Body of pancreas (tissue), 4 donors: ENCODE data around the gene SKAP1. TPM values are rescaled to one million over a fixed set of nuclear protein-coding genes. Genes with fewer than 3 reads are reported as not detected.

Experiments used
- ATAC-seq: fragments of 150-250 bp; one replicate; pipeline ENCODE4 v1.9.1; 2016
- DNase-seq, 4 donors: peaks; one replicate each; pipeline ENCODE4 v3.0.0-alpha.2; 2019
- H3K27ac ChIP-seq, 4 donors: fragments of 200-600 bp; sonication (generic); 1 replicate in 3 of 4; 2 replicates in 1 of 4; pipeline versions ENCODE4 v1.5.1 to v1.6.1; 2016 to 2019; ENCODE audit warnings: mild to moderate bottlenecking in 1 of 4, mixed read lengths in 1 of 4, moderate library complexity in 1 of 4
- H3K27me3 ChIP-seq, 2 donors: fragments of 200-600 bp; sonication (generic); one replicate each; pipeline ENCODE4 v1.6.0; 2016; ENCODE audit warnings: mild to moderate bottlenecking in 1 of 2
- H3K36me3 ChIP-seq, 2 donors: fragments of 200-600 bp; sonication (generic); replicated peaks in 1 of 2; 2 replicates each; pipeline ENCODE4 v1.5.1; 2016; ENCODE audit warnings: low read depth in 2 of 2; ENCODE audit not compliant: insufficient read depth in 1 of 2
- H3K4me1 ChIP-seq: fragments of 200-600 bp; sonication (generic); one replicate; pipeline ENCODE4 v1.6.0; 2016
- H3K4me3 ChIP-seq, 2 donors: fragments of 200-600 bp; sonication (generic); 1 replicate in 1 of 2; 2 replicates in 1 of 2; pipeline ENCODE4 v1.5.1; 2016 to 2019
- H3K9me3 ChIP-seq, 3 donors: fragments of 200-600 bp; sonication (generic); 1 replicate in 2 of 3; 2 replicates in 1 of 3; pipeline ENCODE4 v1.5.1; 2016
- POLR2A ChIP-seq, 3 donors: fragments of 450-650 bp; IDR thresholded peaks; one replicate each; pipeline ENCODE4 v1.6.1; 2016; ENCODE audit warnings: antibody characterized with exemption in 3 of 3, mild to moderate bottlenecking in 2 of 3
- WGBS, 2 donors: methylation state at CpG; one replicate each; pipeline ENCODE4 v1.1.5; 2017; 5-methylcytosine and 5-hydroxymethylcytosine counted together
- intact Hi-C: fragments of 100-400 bp; cut with DNase I; formaldehyde crosslinking; loops from one replicate; pipeline ENCODE4 v1.15.1; 2023
- total RNA-seq, 2 donors: library from RNA; depleted of rRNA; stranded (reverse); fragments of >200 nt; gene quantifications; one replicate each; pipeline ENCODE4 v1.1.0, GENCODE V29; 2016
- TF ChIP-seq, protein P1 (sequence below), 7 experiments: fragments of 450-650 bp in 4 of 7; fragments of 200-600 bp in 3 of 7; sonication (generic) in 3 of 7; IDR thresholded peaks; one replicate each; pipeline ENCODE4 v1.5.1; 2016 to 2019; ENCODE audit warnings: antibody characterized with exemption in 7 of 7

The SKAP1 gene
- total RNA-seq, 2 donors from 2014 or later: 0.78 to 4.0 TPM

DNA sequence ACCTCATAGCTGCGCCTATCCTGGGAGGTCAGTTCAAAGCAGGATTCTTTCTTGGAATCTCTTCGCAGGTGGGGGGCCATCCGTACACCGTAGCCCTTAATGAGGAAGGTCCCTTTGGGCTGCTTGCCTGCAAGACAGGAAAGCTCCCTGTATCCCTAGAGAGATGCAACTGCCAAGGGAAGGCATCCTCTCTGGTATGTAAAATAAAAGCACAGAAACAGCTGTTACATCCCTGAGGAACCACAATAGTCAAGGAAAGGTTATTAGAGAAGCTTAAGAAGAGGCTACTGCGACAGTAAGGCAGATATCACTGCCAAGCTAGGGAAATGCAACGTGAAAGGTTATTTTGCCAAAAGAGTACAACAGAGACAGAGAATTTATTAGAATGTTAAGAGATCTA lies 245.3 kb downstream of the SKAP1 start:
- WGBS, 2 donors: 71 to 81% methylated on average over 6 of the region's 6 CpGs
- Histone ChIP-seq H3K9me3 (no peaks in the 10 kb centered on the region), H3K4me1 (no peaks in the 10 kb centered on the region), H3K27me3 (no peaks in the 10 kb centered on the region), H3K27ac (no peak overlapping the region), H3K4me3 (no peak overlapping the region), H3K36me3 (no peaks in the 10 kb centered on the region)
- TF ChIP-seq, protein P1, sequence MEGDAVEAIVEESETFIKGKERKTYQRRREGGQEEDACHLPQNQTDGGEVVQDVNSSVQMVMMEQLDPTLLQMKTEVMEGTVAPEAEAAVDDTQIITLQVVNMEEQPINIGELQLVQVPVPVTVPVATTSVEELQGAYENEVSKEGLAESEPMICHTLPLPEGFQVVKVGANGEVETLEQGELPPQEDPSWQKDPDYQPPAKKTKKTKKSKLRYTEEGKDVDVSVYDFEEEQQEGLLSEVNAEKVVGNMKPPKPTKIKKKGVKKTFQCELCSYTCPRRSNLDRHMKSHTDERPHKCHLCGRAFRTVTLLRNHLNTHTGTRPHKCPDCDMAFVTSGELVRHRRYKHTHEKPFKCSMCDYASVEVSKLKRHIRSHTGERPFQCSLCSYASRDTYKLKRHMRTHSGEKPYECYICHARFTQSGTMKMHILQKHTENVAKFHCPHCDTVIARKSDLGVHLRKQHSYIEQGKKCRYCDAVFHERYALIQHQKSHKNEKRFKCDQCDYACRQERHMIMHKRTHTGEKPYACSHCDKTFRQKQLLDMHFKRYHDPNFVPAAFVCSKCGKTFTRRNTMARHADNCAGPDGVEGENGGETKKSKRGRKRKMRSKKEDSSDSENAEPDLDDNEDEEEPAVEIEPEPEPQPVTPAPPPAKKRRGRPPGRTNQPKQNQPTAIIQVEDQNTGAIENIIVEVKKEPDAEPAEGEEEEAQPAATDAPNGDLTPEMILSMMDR (IDR thresholded peaks at IDR 0.05): no peak
- no peak for TF ChIP-seq POLR2A (IDR thresholded peaks at IDR 0.05)
- intact Hi-C loops: no loop called here
- DNase-seq (no peak), ATAC-seq (no peak)

DNA sequence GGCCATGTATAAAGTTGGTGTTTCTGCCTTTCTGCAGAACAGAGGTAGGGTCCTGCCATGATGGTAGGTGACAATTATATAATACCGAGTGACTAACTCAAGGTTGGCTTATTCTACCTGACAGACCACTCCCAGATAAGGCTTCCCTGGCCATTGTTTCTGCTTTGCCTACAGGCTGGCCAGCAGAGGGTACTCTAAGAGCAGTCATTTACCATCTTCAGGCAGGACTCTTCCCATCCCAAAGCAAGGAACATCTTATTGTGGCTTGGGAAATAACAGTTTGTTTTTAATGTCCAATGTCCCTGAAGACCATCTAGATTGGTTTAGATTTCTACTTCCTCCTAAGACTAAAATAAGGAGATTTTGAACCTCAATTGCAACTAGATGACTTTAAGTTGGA lies 248.4 kb downstream of the SKAP1 start:
- Histone ChIP-seq H3K9me3 (no peaks in the 10 kb centered on the region), H3K4me3 (no peak overlapping the region), H3K36me3 (no peaks in the 10 kb centered on the region), H3K27ac (no peak overlapping the region), H3K4me1 (no peaks in the 10 kb centered on the region), H3K27me3 (no peaks in the 10 kb centered on the region)
- WGBS, 2 donors: 0 to 8% methylated on average over 1 of the region's 1 CpG
- DNase-seq (peak in 1 of 4 donors; percentile 7), ATAC-seq (no peak)
- intact Hi-C loops: no loop called here
- TF ChIP-seq POLR2A (IDR thresholded peaks at IDR 0.05): no peak
- TF ChIP-seq, protein P1 (IDR thresholded peaks at IDR 0.05): no peak

DNA sequence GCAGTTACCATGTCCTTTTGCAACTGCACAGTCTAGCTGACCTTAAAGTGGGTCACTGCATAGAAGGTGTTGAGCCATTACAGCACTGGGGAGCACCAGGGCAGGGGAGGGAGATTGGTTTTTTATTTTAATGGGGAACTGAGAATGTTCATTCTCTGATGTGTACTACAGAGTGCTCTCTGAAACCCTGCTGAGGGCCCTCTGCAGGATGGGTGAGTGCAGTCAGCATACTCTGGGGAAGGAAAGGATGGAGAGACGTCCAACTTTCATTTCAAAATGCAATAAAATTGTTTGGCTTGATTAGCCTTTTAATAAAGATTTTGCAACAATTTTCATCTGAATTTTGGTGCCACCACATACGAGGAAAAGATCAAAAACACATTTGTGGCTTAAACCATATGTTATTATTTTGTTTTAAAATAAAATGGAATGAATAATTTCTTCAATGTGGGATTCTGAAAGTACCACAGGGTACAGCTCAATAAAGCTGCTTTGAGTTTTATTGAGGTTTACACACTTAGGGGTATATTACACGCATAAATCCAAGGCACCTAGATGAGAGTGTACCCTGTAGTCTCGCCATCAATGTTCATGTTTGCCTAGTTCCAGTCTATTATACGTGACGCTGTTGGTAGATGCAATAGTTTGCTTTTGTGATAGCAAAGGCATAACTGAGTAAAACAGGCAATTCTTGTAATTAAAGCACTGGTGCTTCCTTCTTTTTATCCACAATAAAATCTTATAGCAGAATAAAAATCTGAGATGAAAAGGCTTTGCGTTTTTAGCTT lies 249.0 kb downstream of the SKAP1 start:
- TF ChIP-seq POLR2A (IDR thresholded peaks at IDR 0.05): no peak
- TF ChIP-seq, protein P1 (IDR thresholded peaks at IDR 0.05): no peak
- no peaks in the 10 kb centered on the region for H3K36me3 ChIP-seq
- H3K4me1 ChIP-seq: no peaks in the 10 kb centered on the region
- H3K27ac ChIP-seq: no peak overlapping the region
- H3K4me3 ChIP-seq: no peak overlapping the region
- ATAC-seq (no peak), DNase-seq (no peak)
- WGBS, 2 donors: 90 to 91% methylated on average over 7 of the region's 7 CpGs
- no peaks in the 10 kb centered on the region for H3K9me3 ChIP-seq
- intact Hi-C loops: no loop called here
- no peaks in the 10 kb centered on the region for H3K27me3 ChIP-seq

DNA sequence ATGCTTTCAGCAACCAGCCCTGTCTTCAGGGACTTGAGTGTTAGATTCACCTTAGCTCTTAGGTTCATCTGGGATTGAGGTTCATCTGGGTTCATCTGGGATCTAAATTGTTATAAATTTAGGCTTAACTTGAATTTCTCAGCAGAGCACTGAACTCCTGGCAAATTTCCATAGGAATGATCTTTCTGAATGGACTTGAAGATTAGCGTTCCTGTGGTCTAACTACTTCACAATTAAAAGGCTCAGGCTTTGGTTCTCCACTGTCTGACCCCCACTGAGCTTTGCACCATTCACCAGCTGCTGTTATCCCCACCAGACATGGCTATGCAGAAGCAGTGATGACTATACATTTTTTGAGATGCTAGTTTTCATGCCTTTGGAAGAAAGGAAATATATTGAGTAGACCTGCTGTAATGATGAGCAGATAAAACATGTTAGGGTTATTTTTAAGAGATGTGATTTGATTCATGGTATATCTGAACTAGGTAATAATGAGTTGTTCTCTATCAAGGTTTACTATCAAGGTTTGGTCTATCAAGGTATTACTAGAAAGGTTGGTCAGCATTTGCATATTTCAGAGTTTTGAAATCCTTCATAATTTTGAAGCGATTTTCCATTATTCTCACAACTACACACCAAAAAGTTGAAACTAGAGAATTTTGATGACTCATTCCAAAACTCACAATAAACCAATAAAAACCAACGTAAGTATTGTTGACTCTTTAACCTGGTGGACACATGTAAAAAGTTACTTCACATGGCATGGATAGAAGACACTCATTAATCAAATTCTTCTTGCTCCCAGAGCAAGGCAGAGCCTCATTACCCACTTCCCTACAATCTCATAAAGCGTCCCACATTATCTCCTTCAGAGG lies 250.7 kb downstream of the SKAP1 start:
- 75 to 87% methylated on average over 4 of the region's 4 CpGs for WGBS, 2 donors
- DNase-seq: no peak
- Histone ChIP-seq H3K9me3 (no peaks in the 10 kb centered on the region), H3K4me1 (no peaks in the 10 kb centered on the region), H3K4me3 (no peak overlapping the region), H3K36me3 (no peaks in the 10 kb centered on the region), H3K27ac (no peak overlapping the region), H3K27me3 (no peaks in the 10 kb centered on the region)
- intact Hi-C loops: no loop called here
- no peak for ATAC-seq
- TF ChIP-seq, protein P1 (IDR thresholded peaks at IDR 0.05): no peak
- TF ChIP-seq POLR2A (IDR thresholded peaks at IDR 0.05): no peak
